ENCODE data around the gene IBTK.
A peak's percentile ranks its signal among the peaks of the same experiment; 100 is the strongest.
"Not testable (repeated sequence)": the region's sequence is repeated elsewhere in the genome, so short reads cannot be mapped to it uniquely, and the experiment has no call there.

The IBTK gene, protein sequence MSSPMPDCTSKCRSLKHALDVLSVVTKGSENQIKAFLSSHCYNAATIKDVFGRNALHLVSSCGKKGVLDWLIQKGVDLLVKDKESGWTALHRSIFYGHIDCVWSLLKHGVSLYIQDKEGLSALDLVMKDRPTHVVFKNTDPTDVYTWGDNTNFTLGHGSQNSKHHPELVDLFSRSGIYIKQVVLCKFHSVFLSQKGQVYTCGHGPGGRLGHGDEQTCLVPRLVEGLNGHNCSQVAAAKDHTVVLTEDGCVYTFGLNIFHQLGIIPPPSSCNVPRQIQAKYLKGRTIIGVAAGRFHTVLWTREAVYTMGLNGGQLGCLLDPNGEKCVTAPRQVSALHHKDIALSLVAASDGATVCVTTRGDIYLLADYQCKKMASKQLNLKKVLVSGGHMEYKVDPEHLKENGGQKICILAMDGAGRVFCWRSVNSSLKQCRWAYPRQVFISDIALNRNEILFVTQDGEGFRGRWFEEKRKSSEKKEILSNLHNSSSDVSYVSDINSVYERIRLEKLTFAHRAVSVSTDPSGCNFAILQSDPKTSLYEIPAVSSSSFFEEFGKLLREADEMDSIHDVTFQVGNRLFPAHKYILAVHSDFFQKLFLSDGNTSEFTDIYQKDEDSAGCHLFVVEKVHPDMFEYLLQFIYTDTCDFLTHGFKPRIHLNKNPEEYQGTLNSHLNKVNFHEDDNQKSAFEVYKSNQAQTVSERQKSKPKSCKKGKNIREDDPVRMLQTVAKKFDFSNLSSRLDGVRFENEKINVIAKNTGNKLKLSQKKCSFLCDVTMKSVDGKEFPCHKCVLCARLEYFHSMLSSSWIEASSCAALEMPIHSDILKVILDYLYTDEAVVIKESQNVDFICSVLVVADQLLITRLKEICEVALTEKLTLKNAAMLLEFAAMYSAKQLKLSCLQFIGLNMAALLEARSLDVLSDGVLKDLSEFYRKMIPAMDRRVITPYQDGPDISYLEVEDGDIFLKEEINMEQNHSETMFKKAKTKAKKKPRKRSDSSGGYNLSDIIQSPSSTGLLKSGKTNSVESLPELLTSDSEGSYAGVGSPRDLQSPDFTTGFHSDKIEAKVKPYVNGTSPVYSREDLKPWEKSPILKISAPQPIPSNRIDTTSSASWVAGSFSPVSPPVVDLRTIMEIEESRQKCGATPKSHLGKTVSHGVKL (N-terminal part only)

DNA sequence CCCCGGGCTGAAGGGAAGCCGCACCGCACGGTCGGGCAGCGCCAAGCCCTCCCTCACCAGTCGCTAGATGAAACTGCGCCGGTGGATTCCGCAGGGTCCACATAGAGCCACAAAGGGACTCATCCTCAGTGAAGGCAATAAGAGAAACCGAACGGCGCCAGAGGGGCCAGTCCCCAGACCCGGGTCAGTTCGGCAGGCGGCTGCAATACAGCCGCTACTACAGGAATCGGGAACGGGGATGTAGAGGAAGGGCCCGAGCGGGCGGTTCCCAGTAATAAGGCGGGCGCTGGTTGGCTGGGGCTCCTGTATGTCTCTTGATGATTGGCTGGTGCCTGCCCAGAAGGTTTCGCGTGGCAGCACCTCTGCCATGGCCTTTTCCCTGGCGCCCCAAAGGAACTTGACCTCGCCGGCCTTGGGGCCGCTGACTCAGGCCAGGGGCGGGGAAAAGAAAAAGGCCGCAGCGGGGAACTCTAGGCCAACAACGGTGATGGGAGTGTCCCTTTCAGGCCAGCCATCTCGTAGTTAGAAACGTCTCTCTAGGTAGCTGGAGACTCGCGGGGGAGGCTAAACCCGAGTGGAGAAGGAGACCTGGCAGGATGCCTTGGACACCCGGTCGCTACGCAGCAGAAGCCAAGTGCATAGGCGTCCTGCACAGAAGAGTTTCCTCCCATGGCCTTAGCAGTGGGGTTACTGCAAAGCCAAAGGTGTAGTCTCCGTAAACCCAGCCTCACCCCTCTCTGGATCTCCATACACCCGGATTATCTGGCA lies at the start of gene IBTK:
IBTK (minus strand) TSS at position 240 of the 768 bp plus-strand sequence. CDS start 7,258 bp downstream, outside the sequence.
- peak; percentile 97 for DNase-seq (ENCODE audit: low spot score)

DNA sequence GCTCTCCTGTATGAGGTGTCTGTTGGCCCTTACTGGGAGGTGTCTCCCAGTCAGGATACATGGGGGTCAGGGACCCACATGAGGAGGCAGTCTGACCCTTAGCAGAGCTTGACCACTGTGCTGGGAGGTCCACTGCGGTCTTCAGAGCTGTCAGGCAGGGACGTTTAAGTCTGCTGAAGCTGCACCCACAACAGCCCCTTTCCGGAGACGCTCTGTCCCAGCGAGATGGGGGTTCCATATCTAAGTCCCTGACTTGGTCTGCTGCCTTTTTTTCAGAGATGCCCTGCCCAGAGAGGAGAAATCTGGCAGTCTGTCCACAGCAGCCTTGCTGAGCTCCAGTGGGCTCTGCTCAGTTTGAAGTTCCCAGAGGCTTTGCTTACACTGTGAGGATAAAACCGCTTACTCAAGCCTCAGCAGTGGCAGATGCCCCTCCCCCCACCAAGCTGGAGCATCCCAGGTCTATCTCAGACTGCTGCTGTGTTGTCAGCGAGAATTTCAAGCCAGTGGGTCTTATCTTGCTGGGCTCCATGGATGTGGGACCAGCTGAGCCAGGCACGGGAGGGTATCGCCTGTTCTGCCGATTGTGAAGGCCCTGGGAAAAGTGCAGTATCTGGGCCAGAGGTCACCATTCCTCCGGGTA lies 36.3 kb upstream of the IBTK start:
- DNase-seq (ENCODE audit: low spot score): no peak

DNA sequence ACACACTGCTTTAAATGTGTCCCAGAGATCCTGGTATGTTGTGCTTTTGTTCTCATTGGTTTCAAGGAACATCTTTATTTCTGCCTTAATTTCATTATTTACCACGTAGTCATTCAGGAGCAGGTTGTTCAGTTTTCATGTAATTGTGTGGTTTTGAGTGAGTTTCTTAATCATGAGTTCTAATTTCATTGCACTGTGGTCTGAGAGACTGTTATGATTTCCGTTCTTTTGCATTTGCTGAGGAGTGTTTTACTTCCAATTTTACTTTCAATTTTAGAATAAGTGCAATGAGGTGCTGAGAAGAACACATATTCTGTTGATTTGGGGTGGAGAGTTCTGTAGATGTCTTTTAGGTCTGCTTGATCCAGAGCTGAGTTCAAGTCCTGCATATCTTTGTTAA lies 34.0 kb upstream of the IBTK start:
- not testable (repeated sequence) for DNase-seq (ENCODE audit: low spot score)

DNA sequence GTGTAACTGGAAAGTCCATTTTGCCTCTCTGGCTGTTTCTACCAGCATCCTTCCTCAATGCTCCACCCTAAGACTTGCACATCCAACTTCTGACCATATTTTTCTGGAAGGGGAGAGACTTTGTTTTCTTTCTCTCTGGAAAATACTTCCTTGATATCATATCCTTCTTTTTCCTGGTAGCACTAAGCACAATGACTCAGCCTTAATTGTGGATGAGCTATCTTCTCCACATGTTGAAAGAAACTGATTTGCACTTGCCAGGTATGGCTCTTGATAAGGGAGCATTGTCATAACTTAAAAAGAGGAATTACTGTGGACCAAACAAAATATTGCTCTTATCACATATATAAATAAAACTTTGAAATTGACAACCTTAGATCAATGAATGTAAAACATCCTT lies 30.1 kb upstream of the IBTK start:
- DNase-seq (ENCODE audit: low spot score): no peak

DNA sequence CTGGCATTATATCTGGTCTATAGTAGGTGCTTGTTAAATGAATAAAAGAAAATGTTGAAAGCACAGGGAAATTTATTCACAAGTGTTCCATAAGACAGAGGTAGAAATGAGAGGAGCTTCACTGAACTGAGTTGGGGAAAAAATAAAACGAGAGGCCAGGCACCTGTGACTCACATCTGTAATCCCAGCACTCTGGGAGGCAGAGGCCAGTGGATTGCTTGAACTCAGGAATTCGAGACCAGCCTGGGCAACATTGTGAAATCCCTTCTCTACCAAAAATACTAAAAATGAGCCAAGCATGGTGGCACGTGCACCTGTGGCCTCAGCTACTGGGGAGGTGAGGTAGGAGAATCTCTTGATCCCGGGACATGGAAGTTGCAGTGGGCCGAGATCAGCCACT lies 28.1 kb upstream of the IBTK start:
- DNase-seq (ENCODE audit: low spot score): no peak

DNA sequence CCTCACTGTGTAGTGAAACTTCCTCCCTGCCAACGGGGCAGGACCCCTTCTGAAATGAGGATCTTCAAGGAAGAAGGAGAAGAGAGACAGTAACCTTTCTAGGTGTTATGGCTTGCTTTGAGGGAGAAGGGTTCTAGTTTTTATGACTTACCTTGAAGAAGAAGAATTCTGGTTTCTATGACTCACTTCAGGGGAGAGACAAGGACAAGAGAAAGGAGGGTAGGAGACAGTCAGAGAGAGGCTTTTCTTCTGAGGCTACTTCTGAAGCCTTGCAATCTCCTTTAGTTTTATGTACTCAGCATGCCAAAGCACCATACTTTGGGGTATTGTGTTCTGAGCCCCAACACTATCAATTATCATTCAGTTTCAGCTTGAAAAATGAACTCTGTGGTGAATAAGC lies 25.8 kb upstream of the IBTK start:
- DNase-seq (ENCODE audit: low spot score): no peak

DNA sequence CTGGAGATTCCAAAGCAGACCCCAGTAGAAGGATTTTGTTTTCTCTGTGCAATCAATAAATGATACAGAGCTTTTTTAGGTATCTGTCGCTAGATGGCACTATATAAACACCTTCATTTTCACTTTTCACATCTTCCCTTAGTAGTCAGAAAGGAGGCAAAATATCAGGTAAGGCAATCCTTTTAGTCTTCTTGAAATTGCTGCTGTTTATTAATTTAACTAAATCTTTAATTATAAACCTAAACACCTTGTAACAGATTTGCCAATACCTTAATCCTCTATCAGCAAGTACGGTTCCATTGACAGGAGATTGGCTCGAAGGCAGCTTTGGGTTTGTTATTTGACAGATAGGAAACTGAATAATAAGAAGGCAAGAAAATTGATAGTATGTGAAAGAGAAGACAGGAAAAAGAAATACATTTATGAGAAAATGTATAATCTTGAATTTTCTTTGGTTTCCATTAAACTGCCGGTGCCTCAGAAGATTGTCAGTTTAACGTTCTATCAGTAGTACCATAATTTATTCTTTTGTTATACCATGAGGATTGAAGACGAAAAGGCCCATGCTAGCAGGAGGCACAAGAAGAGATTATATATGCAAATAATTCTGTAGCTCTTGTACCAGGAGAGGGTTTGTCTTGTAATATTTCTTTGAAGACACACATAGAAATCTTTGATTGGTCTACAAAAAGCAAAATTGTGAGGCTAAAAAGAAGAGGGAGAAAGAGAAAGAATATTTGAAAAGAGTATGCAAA lies 23.5 kb upstream of the IBTK start:
- peak; percentile 71 for DNase-seq (ENCODE audit: low spot score)

DNA sequence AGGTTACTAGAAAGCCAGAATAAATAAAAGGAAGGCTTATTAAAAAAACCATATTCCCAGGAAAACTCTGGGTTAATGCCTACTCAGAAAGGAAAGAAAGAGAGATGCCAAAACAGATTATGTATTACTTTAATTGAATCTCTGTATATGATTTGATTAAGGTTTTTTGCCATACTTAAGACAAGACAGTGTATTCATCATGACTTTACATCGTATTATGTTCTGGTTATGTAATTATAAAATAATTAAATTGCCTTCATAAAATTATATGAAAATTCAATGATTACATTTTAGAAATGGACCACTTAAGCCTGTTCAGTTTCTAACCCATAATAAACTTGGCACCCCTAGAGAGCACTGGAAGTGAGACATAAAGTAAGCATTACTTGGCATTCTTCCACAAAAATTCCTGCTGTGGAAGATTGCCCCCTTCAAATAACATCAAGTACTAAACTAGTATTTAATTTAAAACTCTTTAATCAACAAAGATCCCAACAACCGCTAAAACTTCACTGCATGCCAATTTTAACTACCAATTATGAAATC lies 20.8 kb upstream of the IBTK start:
- DNase-seq (ENCODE audit: low spot score): no peak

DNA sequence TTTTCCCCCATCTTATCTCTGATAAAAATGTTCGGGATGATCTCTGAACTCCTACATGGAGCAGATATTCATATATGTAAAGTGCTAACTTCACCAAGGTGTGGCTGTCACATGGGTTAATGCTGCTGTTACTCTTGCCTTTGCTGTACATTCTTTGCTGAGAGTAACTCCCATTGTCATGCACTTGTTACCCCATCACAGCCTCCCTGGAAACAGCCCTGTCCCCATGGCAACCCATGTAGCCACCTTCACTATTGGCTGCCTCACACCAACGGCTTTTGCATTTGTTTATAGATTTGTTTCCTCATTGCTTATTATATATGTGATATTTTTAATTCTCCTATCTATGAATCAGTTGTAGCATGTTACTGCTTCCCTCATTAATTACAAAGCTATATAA lies 17.3 kb upstream of the IBTK start:
- no peak for DNase-seq (ENCODE audit: low spot score)

DNA sequence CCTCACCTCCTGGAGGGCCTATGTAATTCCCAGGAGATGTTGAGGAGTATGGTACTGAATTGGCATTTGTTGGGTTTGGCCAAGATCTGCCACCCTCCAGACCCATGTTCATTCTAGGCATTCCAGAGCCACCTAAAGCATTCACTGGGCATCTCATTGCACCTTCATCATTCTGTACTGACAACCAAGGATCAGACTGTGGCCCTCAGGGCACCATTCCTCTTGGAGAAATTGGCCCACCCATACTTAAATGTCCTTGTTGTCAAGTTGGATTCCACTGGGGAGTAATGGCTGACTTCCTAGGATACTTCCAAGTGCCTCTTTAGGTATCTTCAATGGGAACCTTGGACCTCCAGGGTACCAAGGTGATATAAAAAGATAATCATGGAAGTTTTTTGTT lies 16.8 kb upstream of the IBTK start:
- DNase-seq (ENCODE audit: low spot score): no peak

DNA sequence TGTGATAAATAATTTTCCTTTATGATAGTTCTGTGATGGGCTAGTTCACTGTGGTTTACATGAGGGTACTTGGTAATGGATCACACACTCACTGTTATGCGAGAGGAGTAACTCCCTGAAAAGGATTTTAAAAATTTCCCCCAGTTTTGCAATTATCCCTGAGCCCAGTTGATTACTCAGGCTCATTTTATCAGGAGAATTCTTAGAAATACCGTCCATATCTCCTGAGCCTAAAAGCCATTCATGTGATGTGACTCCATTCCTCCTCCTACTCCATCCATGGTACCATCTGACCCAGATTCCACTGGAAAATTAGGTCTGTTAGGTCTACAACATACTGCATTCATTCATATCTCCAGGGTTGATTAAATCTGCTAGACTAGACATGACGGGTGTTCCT lies 16.4 kb upstream of the IBTK start:
- DNase-seq (ENCODE audit: low spot score): no peak

DNA sequence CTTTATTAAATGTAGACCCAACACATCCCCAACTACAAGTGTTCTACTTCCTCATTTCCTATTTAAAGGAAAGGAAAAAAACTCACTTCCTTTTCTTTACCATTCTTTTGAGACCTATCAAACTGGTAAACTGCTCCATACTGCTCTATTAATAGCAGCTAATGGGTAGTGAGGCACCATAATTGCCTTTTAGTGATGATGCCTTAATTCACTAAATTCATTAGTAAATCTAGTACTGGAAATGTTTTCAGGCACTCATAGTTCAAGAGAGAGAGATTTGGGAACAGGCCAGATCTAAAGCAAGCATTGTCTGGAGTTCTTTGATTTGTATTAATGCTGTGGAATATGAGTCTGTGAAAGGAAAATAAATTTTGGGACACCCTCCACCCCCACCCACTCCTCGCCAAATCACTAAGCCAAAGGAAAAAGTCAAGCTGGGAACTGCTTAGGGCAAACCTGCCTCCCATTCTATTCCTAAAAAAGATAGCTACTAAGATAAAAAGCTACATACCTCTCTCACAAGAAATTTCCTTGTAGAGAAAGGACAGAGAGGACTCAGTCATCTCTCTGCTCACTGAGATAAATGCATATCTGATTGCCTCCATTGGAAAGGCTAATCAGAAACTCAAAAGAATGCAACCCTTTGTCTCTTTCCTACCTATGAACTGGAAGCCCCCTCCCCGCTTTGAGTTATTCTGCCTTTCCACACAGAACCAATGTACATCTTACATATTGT lies 13.6 kb upstream of the IBTK start:
- DNase-seq (ENCODE audit: low spot score): no peak

DNA sequence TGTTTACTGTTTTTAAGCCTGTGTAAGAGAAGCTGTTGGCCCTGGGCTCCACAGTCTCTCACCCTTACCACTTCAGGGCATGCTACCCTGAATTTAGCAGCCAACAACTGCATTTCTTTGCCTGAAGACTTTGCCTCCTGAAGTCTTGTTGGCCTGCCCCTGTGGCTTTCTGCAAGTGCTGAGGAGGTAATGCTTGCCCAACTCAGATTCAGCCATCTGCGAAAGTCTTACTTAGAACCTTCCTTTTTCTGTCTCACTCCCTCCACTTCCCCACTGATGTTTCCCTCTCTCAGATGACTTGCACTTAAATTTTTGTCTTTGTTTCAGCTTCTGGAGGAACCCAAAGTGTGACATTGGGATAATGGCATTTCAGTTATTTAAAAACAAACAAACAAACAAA lies 11.8 kb upstream of the IBTK start:
- DNase-seq (ENCODE audit: low spot score): no peak

DNA sequence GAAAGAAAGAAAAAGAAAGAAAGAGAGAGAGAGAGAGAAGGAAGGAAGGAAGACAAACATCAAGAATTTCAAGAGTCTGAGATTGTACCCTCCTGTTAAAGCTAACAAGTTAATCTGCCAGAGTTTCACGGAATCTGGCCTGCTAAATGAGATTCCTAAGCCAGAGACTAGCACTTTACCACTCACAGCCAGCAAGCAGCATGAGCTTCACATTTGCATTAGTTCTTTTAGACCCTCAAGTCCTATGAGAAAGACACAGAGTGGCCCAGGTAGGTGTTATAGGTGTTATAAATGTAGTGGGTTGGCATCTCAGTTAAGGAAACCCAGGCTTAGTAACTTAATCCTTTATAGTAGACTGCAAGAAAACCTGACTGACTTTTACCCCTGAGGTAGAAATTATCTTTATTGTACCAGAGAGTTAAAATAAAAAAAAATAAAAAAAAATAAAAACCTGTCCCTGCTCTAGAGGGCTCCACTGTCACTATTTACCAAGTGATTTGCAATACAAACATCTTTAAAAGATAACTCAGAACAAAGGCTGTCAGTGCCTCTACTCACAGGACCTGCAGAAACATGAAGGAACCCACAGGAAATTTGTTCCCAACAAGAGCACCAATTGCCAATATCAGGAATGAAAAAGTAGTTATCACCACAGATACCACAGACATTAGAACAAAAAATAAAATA lies 9.7 kb upstream of the IBTK start:
- no peak for DNase-seq (ENCODE audit: low spot score)

DNA sequence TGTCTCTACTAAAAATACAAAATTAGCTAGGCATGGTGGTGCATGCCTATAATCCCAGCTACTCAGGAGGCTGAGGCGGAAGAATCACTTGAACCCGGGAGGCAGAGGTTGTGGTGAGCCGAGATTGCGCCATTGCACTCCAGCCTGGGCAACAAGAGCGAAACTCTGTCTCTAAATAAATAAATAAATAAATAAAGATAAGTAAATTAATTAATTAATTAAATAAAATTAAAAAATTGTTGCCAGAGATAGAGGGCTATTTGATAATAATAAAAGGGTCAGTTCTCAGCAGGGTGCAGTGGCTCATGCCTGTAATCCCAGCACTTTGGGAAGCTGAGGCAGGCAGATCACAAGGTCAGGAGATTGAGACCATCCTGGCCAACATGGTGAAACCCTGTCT lies 7.2 kb upstream of the IBTK start:
- DNase-seq (ENCODE audit: low spot score): not testable (repeated sequence)

DNA sequence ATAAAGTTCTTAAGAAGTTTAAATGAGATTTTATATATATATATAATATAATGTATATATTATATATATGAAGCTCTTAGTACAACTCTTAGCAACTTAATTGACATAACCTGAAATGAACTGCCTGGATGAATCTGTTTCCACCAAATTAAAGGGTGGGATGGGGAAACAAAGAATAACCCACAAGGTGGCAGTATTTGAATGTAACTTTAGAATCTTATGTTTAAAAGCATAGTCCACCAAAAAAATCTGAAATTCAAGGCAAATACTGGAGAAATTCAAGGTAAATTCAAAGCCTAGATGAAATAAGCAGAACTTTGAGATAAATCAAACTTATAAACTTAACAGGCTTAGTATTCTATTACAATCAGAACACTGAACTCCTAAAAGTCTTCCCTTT lies 4.4 kb upstream of the IBTK start:
- DNase-seq (ENCODE audit: low spot score): peak; percentile 56

DNA sequence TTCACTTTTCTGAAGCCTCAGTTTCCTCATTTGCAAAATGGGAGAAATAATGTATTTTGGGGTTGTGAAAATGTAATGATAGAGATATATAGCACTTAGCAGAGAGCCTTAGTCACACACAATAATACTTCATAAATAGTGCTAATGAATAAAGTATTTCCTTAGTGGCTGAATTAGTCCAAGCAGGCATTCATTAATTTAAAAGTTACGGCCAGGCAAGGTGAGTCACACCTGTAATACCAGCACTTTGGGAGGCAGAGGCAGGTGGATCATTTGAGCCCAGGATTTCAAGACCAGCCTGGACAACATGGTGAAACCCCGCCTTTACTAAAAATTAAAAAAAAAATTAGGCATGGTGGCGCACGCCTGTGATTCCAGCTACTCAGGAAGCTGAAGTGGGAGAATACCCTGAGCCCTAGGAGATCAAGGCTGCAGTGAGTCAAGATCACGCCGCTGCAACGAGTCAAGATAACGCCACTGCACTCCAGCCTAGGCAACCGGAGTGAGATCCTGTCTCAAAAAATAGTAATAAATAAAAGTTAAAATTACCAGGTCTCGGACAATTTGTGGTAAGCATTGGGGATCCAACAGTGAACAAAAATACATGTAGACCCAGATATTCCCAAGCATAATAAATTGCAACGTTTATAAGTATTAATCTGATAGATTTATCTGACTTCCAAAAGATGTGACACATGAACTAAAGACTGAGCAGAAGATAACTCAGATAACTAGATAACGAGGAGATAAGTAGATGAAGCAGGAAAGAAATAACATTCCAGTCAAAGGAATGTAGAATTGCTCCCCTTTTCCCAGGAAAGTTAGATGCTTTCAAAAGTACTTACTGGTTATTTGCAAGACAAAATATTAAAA lies 2.1 kb upstream of the IBTK start:
- DNase-seq (ENCODE audit: low spot score): no peak

DNA sequence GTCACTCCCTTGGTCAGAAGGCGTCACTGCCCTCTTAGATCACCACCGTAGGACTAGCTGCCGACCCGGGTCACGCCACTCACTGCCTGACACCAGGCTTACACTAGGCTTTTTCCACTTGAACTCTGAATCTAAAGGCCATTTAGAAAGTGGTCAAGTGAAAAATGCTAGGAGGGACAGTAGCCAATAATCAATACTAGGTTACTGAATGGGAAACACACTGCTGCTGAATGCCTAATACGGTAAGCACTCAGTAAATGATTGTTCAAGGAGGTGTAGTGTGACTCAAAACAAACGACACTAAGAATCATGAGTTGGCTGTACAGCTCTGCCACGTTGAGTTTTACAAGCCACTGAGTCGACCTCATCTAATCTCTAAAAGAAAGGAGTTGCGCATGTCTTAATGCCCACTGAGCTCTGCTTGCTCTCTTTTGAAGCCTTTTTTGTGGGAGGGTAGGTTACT lies 760 bp upstream of the IBTK start:
- DNase-seq (ENCODE audit: low spot score): peak; percentile 89

Measured in RKO (cell line).